ENCODE measurements around the gene UBE2L3.
"Not testable (repeated sequence)": the region's sequence is repeated elsewhere in the genome, so short reads cannot be mapped to it uniquely, and the experiment has no call there.

GRCh38 chr22:21544432-21545322, 22.8 kb upstream of the UBE2L3 start:
- not testable (repeated sequence) for TF ChIP-seq MAX (IDR thresholded peaks at IDR 0.05); GTF2F1 (IDR thresholded peaks at IDR 0.05; ENCODE audit: borderline replicate concordance, low read depth, low read length); JUND (IDR thresholded peaks at IDR 0.05; ENCODE audit: low read length); ATF2 (IDR thresholded peaks at IDR 0.05; ENCODE audit: low read length); SP4 (IDR thresholded peaks at IDR 0.05; ENCODE audit: low read length); RAD21 (IDR thresholded peaks at IDR 0.05 in 1 of 2, conservative IDR thresholded peaks at IDR 0.05 in 1 of 2; ENCODE audit: low read depth in 2 of 2, low read length in 2 of 2)
